Astrocyte (in vitro differentiated cells and primary cell): ENCODE results near the gene MVD.
"Not testable (repeated sequence)": the region's sequence is repeated elsewhere in the genome, so short reads cannot be mapped to it uniquely, and the experiment has no call there.

Experiments used
- EZH2 ChIP-seq: IDR thresholded peaks from 2 replicates; pipeline ENCODE4 v1.6.1; 2012; ENCODE audit warnings: mild to moderate bottlenecking, low read length, inconsistent platforms; ENCODE audit not compliant: insufficient read depth
- TF ChIP-seq, protein P1 (sequence below): IDR thresholded peaks from 2 replicates; pipeline ENCODE4 v1.5.1; 2011; ENCODE audit warnings: low read depth, mild to moderate bottlenecking, inconsistent platforms, low read length, moderate library complexity; ENCODE audit not compliant: insufficient read depth

DNA sequence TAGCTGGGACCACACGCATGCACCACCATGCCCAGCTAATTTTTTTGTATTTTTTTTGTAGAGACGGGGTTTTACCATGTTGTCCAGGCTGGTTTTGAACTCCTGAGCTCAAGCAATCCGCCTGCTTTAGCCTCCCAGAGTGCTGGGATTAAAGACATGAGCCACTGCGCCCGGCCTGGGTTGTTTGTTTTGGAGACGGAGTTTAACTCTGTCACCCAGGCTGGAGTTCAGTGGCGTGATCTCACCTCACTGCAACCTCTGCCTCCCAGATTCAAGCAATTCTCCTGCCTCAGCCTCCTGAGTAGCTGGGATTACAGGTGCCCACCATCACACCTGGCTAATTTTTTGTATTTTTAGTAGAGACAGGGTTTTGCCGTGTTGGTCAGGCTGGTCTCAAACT lies 53.5 kb downstream of the MVD start:
- TF ChIP-seq, protein P1, sequence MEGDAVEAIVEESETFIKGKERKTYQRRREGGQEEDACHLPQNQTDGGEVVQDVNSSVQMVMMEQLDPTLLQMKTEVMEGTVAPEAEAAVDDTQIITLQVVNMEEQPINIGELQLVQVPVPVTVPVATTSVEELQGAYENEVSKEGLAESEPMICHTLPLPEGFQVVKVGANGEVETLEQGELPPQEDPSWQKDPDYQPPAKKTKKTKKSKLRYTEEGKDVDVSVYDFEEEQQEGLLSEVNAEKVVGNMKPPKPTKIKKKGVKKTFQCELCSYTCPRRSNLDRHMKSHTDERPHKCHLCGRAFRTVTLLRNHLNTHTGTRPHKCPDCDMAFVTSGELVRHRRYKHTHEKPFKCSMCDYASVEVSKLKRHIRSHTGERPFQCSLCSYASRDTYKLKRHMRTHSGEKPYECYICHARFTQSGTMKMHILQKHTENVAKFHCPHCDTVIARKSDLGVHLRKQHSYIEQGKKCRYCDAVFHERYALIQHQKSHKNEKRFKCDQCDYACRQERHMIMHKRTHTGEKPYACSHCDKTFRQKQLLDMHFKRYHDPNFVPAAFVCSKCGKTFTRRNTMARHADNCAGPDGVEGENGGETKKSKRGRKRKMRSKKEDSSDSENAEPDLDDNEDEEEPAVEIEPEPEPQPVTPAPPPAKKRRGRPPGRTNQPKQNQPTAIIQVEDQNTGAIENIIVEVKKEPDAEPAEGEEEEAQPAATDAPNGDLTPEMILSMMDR = not testable (repeated sequence)
- not testable (repeated sequence) for TF ChIP-seq EZH2
